Cerebellar cortex (tissue), 1 donor: ENCODE results near the gene ACE.
A peak's percentile ranks its signal among the peaks of the same experiment; 100 is the strongest.

Experiments used
- DNase-seq: peaks from one replicate; pipeline ENCODE4 v3.0.0-alpha.2; 2015; ENCODE audit warnings: low spot score

ACE gene

DNA sequence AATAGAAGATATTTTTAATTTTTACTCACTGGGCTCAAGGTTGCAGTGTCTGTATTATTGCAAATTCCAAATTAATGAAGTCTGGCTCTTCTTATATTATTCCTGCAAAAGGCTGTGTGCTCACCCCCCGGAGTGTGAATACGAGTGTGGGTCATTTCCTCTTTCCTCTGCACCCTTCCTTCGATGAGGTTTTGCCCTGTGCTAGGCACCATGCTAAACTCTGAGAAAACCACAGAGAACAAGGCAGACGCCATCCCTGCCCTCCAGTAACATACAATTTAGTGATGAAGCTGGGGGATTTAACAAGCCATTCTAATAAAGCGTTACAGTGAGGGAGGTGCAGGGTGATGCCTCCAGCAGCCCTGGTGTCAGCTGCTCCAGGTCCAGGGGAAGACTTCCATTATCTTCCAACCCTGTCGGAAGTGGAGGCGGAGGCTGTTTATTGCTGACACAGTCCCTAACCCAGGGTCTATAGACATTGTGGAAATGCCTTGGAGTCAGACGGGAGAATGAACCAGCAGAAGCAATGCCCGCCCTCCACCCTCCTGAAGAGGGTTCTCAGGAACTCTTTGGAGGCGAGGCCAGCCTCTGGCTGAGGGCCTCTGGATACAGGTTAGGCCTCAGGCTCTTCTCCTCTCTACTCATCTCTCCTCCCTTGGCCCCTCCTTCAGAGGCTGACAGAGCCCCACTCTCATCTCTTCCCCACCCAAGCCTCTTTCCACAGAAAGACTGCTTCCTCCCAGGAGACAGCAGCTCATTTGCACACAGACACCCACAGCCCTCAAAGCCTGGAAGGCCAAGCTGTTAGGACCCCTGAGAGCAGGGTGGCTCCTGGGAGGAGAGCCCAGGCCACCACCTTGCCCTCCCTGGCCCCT, 2.0 kb upstream of the ACE start:
- no peak for DNase-seq

DNA sequence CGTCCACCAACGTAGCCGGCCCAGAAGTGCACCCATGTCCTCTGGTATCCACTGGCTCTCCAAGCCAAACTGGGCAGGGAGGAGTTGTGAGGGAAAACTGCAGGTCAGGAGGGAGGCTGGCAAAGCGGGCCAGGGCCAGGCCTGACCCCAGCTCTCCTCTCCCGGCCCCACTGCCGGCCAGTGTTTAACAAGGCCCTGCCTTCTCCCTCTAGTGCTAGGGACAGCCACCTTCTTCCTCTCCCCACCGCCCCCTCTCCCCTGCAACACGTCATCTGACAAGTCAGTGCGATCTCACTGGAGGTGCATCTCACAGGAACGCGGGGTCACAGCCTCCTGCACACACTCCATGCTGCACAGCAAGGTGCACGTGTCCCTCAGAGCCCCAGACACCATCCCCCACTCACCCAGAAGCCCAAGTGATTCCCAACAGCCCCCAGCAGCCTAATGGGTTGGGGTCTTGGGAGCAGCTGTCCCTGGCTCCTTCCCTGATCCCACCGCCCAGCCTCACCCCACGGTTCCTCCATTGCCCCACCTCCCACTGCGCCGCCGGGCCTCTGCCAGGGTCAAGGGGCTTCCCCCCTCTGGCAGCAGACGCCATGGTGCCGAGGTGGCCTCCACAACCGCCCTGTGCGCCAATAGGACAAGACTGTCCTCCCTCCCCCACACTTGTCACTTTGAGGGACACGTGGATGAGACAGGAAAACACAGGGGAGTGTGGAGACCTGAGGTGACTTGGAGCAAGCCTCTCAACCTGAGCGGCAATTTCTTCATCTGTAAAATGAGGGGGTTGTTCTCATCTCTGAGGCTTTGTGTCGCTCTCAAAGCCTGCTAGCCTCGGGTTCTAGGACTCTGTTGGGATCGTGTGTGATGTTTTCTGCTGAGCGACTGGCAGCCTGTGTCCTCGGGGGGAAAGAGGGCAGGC, 1.1 kb upstream of the ACE start:
- DNase-seq, result no peak

- peak; percentile 8 for DNase-seq
Observed at GRCh38 chr17:63476459-63476853, 405 bp upstream of the ACE start.

GRCh38 chr17:63477480-63478440, 899 bp downstream of the ACE start:
- DNase-seq, result peak; percentile 10

DNA sequence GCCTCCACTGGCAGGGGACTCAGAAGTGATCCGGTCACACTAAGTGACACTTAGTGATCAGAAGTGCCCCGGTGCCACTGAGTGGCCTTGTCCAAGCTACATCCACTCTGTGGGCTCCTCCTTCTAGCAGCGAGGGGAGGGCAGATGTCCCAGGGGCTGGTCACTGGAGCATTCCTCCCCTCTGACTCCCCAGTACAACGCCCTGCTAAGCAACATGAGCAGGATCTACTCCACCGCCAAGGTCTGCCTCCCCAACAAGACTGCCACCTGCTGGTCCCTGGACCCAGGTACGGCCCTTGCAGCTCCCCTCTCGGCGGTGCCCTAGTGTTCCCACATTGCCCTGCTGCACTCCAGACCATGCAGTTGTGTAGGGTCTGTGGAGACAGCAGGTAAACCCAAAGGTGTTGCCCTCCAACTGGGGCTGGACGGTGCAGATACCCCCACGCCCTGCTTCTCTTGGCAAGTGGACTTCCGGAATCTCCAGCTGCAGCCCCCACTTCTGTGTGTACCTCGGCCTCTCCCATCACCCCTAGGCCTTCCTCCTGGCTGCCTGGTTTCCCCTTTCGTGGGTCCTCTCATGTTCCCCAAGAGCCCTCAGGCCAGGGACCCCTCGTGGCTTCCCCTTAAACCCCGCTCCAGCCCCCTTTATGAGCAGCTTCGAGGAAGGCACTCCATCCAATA, 2.1 kb downstream of the ACE start:
- peak; percentile 67 for DNase-seq

- no peak for DNase-seq
Observed at GRCh38 chr17:63479495-63480184, 2.8 kb downstream of the ACE start.

GRCh38 chr17:63480192-63480784, 3.4 kb downstream of the ACE start:
- DNase-seq, result no peak

GRCh38 chr17:63480826-63481487, 4.1 kb downstream of the ACE start:
- no peak for DNase-seq

DNA sequence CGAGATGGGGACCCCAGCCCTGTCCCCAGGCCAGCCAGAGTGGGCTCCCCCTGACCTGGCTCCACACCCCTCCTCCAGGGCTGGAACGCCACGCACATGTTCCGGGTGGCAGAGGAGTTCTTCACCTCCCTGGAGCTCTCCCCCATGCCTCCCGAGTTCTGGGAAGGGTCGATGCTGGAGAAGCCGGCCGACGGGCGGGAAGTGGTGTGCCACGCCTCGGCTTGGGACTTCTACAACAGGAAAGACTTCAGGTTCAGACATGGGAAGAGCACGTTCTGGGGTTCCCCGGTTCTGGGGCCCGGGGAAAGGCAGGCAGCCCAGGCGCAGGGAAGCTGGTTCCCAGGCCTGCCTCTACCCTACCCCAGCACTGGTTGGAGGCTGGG, 4.6 kb downstream of the ACE start:
- no peak for DNase-seq

DNA sequence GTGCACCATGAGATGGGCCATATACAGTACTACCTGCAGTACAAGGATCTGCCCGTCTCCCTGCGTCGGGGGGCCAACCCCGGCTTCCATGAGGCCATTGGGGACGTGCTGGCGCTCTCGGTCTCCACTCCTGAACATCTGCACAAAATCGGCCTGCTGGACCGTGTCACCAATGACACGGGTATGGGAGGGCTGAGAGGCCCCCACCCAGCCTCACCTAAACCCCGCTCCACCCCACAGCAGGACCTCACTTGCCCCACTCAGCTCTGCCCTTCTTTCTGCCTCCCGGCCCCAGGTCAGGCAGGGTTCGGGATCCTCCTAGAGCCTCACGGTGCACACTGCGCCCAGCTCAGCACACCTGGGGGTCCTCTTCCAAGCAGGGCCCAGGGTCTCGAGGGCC, 5.6 kb downstream of the ACE start:
- no peak for DNase-seq

GRCh38 chr17:63483038-63483437, 6.2 kb downstream of the ACE start:
- DNase-seq, result no peak

GRCh38 chr17:63483655-63484575, 7.1 kb downstream of the ACE start:
- no peak for DNase-seq

- no peak for DNase-seq
Observed at GRCh38 chr17:63486317-63487013, 9.6 kb downstream of the ACE start.

DNA sequence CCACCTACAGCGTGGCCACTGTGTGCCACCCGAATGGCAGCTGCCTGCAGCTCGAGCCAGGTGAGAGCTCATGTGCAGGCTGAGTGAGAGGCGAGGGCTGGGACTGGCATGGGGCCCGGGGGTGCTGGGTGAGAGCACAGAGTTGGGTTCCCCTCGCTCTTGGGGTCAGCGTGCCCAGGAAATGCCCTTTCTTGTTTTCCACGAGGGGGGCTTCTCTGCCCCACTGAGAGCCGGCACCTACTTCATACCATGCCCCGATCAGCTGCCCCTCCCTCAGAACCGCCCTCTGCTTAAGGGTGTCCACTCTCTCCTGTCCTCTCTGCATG, 10.1 kb downstream of the ACE start:
- DNase-seq, result no peak

- no peak for DNase-seq
Observed at GRCh38 chr17:63488851-63489250, 12.0 kb downstream of the ACE start.

DNA sequence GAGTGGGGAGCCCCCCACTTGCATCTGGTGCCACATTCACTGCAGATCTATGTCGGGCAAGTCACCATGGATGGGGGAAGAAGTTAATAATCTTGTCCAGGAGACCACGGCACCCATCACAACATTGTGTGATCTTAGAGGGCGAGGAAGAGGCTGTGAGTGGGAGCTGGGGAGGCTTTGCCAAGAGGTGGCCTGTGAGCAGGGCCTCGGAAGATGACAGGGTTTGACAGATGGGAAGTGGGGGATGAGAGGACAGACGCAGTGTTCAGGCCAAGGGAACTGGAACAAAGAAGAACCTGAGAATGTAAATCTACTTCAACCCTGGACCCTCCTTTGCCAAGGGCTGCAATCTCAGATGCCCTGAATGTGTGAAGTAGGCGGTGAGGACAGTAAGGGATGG, 12.4 kb downstream of the ACE start:
- DNase-seq, result no peak

GRCh38 chr17:63490329-63490728, 13.5 kb downstream of the ACE start:
- no peak for DNase-seq

DNA sequence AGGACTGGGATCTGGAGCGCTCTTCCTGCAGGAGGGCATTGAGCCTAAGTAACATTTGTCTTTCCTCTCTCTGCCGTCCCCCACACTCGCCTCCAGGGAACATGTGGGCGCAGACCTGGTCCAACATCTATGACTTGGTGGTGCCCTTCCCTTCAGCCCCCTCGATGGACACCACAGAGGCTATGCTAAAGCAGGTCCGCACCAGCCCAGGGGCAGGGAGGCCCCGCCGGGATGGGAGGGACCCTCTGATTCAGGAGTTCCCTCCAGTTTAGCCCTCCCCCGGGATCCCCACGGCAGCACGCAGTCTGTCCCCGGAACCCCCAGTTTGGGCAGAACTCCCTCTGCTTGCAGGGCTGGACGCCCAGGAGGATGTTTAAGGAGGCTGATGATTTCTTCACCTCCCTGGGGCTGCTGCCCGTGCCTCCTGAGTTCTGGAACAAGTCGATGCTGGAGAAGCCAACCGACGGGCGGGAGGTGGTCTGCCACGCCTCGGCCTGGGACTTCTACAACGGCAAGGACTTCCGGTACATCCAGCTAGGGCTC, 14.1 kb downstream of the ACE start:
- no peak for DNase-seq
